Fibroblast of pulmonary artery (primary cell): ENCODE measurements around the gene SMIM35.

Experiments
- DNase-seq: peaks from one replicate; pipeline ENCODE4 v3.0.0-alpha.2; 2010; ENCODE audit warnings: low read depth
- H3K4me3 ChIP-seq: replicated peaks from 2 replicates; pipeline ENCODE4 v1.5.1; 2011; ENCODE audit warnings: low read depth, mild to moderate bottlenecking, control low read depth, low read length, moderate library complexity
- CTCF ChIP-seq: IDR thresholded peaks from 2 replicates; pipeline ENCODE4 v1.5.1; 2011; ENCODE audit warnings: mild to moderate bottlenecking, control low read depth, low read length, inconsistent platforms; ENCODE audit errors: missing control alignments

SMIM35 gene

GRCh38 chr11:118051611-118052461 is 34.9 kb downstream of the SMIM35 start:
- no peak for TF ChIP-seq CTCF
- no peak for DNase-seq
- no peak overlapping the region for H3K4me3 ChIP-seq

- H3K4me3 ChIP-seq: no peak overlapping the region
- no peak for DNase-seq
- no peak for TF ChIP-seq CTCF
Observed at GRCh38 chr11:118051136-118051610, 35.6 kb downstream of the SMIM35 start.

- no peak overlapping the region for H3K4me3 ChIP-seq
- no peak for TF ChIP-seq CTCF
- DNase-seq: no peak
Observed at GRCh38 chr11:118050208-118050891, 36.4 kb downstream of the SMIM35 start.

- no peak overlapping the region for H3K4me3 ChIP-seq
- no peak for DNase-seq
- no peak for TF ChIP-seq CTCF
Observed at GRCh38 chr11:118049771-118050170, 37.0 kb downstream of the SMIM35 start.

GRCh38 chr11:118048472-118049370 is 38.0 kb downstream of the SMIM35 start:
- no peak for TF ChIP-seq CTCF
- no peak overlapping the region for H3K4me3 ChIP-seq
- no peak for DNase-seq

GRCh38 chr11:118047749-118048148 is 39.0 kb downstream of the SMIM35 start:
- no peak for TF ChIP-seq CTCF
- no peak overlapping the region for H3K4me3 ChIP-seq
- no peak for DNase-seq
